T-helper 22 cell (primary cell): ENCODE measurements around the gene ADH1B.
"Not testable (repeated sequence)": the region's sequence is repeated elsewhere in the genome, so short reads cannot be mapped to it uniquely, and the experiment has no call there.

Experiments
- DNase-seq: peaks from one replicate; pipeline ENCODE4 v3.0.0-alpha.2; 2020; ENCODE audit warnings: low read depth

Gene ADH1B

GRCh38 chr4:99321241-99322191 is at the start of gene ADH1B:
Gene ADH1B, minus strand, starts transcription at chr4:99321401. Its CDS starts 70 bp downstream, at chr4:99321331.
- no peak for DNase-seq

- DNase-seq = not testable (repeated sequence)
Observed at GRCh38 chr4:99367817-99368216, 46.6 kb upstream of the ADH1B start.

GRCh38 chr4:99366491-99366890 is 45.3 kb upstream of the ADH1B start:
- no peak for DNase-seq

GRCh38 chr4:99362768-99363167 is 41.6 kb upstream of the ADH1B start:
- DNase-seq = no peak

- DNase-seq = no peak
Observed at GRCh38 chr4:99361899-99362275, 40.7 kb upstream of the ADH1B start.

- DNase-seq = no peak
Observed at GRCh38 chr4:99361268-99361898, 40.2 kb upstream of the ADH1B start.

GRCh38 chr4:99359480-99360204 is 38.4 kb upstream of the ADH1B start:
- DNase-seq = no peak

GRCh38 chr4:99357948-99358347 is 36.7 kb upstream of the ADH1B start:
- no peak for DNase-seq

- no peak for DNase-seq
Observed at GRCh38 chr4:99356992-99357391, 35.8 kb upstream of the ADH1B start.

- not testable (repeated sequence) for DNase-seq
Observed at GRCh38 chr4:99356149-99356548, 34.9 kb upstream of the ADH1B start.

GRCh38 chr4:99352602-99353537 is 31.7 kb upstream of the ADH1B start, which contains the start of gene ADH1C:
Gene ADH1C, minus strand, starts transcription at chr4:99352746. Its CDS starts 71 bp downstream, at chr4:99352675.
- DNase-seq = no peak

GRCh38 chr4:99351487-99351886 is 30.3 kb upstream of the ADH1B start:
- DNase-seq = no peak

GRCh38 chr4:99349338-99349737 is 28.1 kb upstream of the ADH1B start:
- DNase-seq = no peak

- DNase-seq = not testable (repeated sequence)
Observed at GRCh38 chr4:99342624-99343023, 21.4 kb upstream of the ADH1B start.

GRCh38 chr4:99341426-99341825 is 20.2 kb upstream of the ADH1B start:
- DNase-seq = no peak

GRCh38 chr4:99339172-99339571 is 18.0 kb upstream of the ADH1B start:
- DNase-seq = no peak

GRCh38 chr4:99336553-99336952 is 15.4 kb upstream of the ADH1B start:
- no peak for DNase-seq

- no peak for DNase-seq
Observed at GRCh38 chr4:99334880-99335279, 13.7 kb upstream of the ADH1B start.

GRCh38 chr4:99330648-99331047 is 9.4 kb upstream of the ADH1B start:
- DNase-seq = no peak

GRCh38 chr4:99329876-99330275 is 8.7 kb upstream of the ADH1B start:
- no peak for DNase-seq

GRCh38 chr4:99324979-99325378 is 3.8 kb upstream of the ADH1B start:
- DNase-seq = no peak
